ENCODE measurements around the gene CYP4A22.
"Not testable (repeated sequence)": the region's sequence is repeated elsewhere in the genome, so short reads cannot be mapped to it uniquely, and the experiment has no call there.

CYP4A22 gene, protein sequence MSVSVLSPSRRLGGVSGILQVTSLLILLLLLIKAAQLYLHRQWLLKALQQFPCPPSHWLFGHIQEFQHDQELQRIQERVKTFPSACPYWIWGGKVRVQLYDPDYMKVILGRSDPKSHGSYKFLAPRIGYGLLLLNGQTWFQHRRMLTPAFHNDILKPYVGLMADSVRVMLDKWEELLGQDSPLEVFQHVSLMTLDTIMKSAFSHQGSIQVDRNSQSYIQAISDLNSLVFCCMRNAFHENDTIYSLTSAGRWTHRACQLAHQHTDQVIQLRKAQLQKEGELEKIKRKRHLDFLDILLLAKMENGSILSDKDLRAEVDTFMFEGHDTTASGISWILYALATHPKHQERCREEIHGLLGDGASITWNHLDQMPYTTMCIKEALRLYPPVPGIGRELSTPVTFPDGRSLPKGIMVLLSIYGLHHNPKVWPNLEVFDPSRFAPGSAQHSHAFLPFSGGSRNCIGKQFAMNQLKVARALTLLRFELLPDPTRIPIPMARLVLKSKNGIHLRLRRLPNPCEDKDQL

DNA sequence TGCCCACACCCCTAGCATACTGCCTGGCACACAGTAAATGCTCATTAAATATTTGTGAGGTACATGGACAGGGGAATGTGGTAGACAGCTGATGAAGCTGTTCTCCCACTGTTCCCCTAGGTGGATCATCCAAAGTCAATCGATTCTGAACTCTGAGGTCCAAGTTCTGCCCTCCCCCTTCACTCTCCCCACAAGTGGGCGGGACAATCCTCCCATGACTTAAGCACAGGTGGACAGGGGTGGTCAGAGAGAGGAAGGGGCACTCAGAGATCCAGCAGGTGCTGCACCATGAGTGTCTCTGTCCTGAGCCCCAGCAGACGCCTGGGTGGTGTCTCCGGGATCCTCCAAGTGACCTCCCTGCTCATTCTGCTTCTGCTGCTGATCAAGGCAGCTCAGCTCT is at the start of gene CYP4A22:
Gene CYP4A22 (plus strand): TSS at position 244 of the 400 bp plus-strand sequence. CDS start 45 bp downstream, at position 289.
- DNase-seq (ENCODE audit: low spot score) = no peak
- TF ChIP-seq, protein P1, sequence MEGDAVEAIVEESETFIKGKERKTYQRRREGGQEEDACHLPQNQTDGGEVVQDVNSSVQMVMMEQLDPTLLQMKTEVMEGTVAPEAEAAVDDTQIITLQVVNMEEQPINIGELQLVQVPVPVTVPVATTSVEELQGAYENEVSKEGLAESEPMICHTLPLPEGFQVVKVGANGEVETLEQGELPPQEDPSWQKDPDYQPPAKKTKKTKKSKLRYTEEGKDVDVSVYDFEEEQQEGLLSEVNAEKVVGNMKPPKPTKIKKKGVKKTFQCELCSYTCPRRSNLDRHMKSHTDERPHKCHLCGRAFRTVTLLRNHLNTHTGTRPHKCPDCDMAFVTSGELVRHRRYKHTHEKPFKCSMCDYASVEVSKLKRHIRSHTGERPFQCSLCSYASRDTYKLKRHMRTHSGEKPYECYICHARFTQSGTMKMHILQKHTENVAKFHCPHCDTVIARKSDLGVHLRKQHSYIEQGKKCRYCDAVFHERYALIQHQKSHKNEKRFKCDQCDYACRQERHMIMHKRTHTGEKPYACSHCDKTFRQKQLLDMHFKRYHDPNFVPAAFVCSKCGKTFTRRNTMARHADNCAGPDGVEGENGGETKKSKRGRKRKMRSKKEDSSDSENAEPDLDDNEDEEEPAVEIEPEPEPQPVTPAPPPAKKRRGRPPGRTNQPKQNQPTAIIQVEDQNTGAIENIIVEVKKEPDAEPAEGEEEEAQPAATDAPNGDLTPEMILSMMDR (IDR thresholded peaks at IDR 0.05; ENCODE audit: extremely low read depth, missing control alignments) = no peak

DNA sequence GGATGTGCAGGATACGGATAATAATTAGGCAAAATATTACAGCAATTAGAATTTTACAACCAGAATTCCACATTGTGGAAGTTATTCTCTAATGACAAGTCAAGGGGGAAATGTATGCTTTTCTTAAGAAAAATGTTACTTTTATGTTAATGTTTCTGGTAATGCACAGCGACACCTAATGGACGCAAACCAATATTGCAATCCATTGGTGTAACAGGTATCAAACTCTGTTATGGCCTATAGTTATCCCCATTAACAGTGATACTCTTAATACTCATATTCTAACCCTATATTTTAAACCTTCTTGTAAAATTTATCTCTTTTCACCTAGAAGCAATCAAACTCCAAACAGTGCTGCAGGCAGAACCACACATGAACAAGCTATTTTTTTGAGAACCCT is 47.9 kb upstream of the CYP4A22 start:
- DNase-seq (ENCODE audit: low spot score) = not testable (repeated sequence)
- TF ChIP-seq, protein P1 (IDR thresholded peaks at IDR 0.05; ENCODE audit: extremely low read depth, missing control alignments) = peak; percentile 45

DNA sequence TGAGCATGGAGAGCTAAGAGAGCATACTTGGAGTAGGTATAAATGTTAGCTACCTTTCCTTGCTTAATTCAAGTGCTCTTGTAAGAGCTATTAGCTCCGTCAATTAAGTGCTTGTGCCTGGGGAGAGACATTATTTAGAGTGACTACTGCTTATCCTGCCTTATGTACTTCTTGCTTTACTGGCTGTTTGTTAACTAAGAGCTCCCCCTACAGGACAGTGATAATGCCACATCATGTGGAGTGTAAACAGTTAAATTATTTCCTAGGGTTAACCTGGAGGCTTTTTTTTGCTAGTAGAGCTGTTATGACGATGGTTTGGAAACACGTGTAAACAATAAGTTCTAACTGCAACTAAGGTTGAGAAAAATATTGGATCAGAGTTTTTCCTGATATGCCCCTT is 45.8 kb upstream of the CYP4A22 start:
- DNase-seq (ENCODE audit: low spot score) = not testable (repeated sequence)

DNA sequence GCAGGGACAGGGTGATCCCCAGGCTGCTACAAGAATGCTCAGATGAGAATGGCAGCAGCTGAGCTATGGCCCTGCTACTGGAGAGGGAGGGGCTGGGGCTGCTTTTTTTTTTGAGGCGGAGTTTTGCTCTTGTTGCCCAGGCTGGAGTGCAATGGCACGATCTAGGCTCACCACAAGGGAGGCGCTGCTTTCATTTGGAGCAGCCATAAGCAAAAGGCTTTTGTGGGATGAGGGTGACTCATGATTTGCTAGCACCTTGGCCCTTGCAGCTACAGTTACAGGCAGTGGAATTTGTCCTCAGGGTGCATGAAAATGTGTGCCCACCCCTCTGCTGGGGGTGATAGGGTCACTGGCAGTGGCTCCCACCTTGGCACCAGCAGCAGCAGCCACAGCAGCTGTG is 32.4 kb upstream of the CYP4A22 start:
- TF ChIP-seq, protein P1 (IDR thresholded peaks at IDR 0.05; ENCODE audit: extremely low read depth, missing control alignments) = no peak
- DNase-seq (ENCODE audit: low spot score) = no peak

DNA sequence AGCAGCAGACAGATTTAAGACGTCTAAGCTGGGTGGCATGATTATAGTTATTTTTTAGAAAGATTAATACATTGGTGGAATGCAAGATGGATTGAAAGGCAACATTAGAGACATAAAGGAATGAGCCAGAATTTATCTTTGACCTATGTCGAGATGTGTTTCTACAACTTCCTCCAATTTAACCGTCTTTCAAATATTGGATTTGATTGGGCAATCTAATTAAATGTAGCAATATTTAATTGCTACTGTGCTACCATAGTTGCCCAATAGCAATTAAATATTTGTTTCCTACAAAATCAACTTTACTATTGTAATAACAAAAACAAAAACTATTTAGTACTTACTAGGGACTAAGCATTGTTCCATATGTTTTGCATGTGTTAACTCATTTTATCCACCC is 30.4 kb upstream of the CYP4A22 start:
- no peak for DNase-seq (ENCODE audit: low spot score)
- TF ChIP-seq, protein P1 (IDR thresholded peaks at IDR 0.05; ENCODE audit: extremely low read depth, missing control alignments) = no peak

DNA sequence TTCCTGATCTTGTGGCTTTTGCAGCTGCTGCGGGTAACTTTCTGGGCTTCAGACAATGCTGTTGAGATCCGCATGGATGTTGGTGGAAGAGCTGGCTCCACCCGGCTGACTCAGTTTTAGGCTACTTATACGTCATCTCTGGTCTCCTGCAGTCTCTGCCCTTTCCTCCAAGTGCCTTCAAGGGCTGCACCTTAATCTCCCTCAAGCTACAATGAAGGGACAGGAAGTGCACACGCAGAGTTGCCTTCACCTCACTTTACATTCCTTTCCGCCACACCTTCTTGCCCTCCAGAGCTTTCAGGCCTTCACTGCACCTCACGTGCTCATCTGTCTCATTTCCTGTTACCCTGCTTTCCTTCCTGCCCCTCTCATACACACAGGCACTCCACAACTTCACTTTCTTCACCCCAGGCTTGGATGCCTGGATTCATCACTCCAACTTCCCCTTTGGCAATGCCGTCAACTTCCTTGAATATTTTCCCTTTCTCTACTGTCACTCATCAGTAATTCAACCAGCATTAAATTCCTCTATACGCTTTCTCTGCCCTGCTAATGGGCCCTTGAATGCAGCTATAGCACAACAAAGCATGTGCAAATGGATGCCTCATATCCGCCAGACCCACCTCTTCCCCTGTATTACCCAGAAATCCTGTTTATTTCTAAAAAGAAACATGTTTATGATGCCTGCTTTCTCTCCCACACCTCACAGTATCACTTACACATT is 29.2 kb upstream of the CYP4A22 start:
- not testable (repeated sequence) for DNase-seq (ENCODE audit: low spot score)

DNA sequence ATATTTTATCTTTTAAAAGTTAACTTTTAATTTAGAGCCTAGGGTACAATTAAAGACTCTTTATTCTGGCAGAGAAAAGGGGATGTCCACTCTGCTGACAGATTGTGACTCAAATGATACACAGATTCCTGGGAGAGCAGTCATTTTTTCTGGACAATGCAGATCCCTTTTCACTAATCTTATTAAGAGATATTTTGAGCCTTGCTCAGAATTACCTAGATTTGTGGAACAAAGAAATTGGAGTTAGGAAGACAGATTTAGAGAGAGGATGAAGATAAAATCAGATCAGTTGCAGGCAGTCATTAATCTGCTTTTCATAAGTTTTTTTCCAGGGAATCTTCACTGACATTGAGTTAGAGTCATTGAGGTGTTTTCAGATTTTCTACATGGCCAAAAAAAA is 27.8 kb upstream of the CYP4A22 start:
- not testable (repeated sequence) for DNase-seq (ENCODE audit: low spot score)

DNA sequence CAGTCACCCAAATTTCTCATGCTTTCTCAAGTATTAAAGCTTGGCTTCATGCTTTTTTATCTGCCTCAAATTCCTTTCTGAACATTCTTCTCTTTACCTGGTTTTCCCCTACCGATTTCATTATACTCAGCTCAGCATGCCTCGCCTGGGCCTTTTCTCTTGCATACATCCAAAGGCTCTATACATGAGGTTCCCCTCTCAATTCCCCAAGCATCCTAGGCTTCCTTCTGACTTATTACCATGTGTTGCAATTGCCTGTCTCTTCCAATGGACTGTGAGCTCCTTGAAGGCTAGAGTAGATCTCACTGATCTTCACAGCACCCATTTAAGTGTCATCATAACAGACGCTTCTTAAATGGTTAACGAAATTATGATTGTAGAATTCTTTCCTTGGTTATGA is 24.1 kb upstream of the CYP4A22 start:
- DNase-seq (ENCODE audit: low spot score) = no peak
- TF ChIP-seq, protein P1 (IDR thresholded peaks at IDR 0.05; ENCODE audit: extremely low read depth, missing control alignments) = no peak

DNA sequence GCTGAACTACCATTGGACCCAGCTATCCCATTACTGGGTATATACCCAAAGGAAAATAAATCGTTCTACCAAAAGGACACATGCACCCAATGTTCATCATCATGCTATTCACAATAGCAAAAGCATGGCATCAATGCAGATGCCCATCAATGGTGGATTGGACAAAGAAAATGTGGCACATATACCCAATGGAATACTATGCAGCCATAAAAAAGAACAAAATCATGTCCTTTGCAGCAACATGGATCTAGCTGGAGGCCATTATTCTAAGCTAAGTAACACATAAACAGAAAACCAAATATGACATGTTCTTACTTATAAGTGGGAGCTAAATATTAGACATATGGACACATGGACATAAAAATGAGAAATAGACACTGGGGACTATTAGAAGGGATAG is 16.2 kb upstream of the CYP4A22 start:
- DNase-seq (ENCODE audit: low spot score) = not testable (repeated sequence)

DNA sequence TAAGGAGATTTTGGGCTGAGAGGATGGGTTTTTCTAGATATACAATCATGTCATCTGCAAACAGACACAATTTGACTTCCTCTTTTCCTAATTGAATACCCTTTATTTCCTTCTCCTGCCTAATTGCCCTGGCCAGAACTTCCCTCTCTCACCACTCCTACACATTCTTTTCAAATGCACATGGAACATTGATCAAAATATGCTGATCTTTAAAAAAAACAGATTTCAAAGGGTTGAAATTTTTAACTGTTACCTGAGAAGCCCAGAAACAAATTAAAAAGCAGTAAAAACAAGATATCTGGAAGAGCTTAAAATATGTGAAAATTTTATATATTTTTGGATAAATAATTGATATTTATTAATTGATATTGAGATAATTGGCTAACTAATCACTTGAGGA is 12.4 kb upstream of the CYP4A22 start:
- not testable (repeated sequence) for DNase-seq (ENCODE audit: low spot score)

DNA sequence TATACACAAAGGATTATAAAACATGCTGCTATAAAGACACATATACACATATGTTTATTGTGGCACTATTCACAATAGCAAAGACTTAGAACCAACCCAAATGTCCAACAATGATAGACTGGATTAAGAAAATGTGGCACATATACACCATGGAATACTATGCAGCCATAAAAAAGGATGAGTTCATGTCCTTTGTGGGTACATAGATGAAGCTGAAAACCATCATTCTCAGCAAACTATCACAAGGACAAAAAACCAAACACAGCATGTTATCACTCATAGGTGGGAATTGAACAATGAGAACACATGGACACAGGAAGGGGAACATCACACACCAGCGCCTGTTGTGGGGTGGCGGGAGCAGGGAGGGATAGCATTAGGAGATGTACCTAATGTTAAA is 10.2 kb upstream of the CYP4A22 start:
- DNase-seq (ENCODE audit: low spot score) = not testable (repeated sequence)
